IMR-90 (cell line): Measurements from ENCODE around the gene OST4.

ENCODE experiments used
- BHLHE40 ChIP-seq: fragments of 150-350 bp; IDR thresholded peaks from 2 replicates; pipeline ENCODE4 v1.6.1; 2016; ENCODE audit warnings: mild to moderate bottlenecking, low read depth, low read length
- CEBPB ChIP-seq: IDR thresholded peaks from 2 replicates; pipeline ENCODE4 v1.6.1; 2012; ENCODE audit warnings: low read depth, low read length, improper control_type of control experiment
- CTCF ChIP-seq: conservative IDR thresholded peaks from 2 replicates; pipeline ENCODE4 v1.5.1; 2012; ENCODE audit warnings: mild to moderate bottlenecking, low read depth, low read length, improper control_type of control experiment
- ELK1 ChIP-seq: fragments of 150-350 bp; IDR thresholded peaks from 2 replicates; pipeline ENCODE4 v1.6.1; 2016; ENCODE audit warnings: low read depth, mild to moderate bottlenecking, low read length, moderate library complexity, borderline replicate concordance
- FOS ChIP-seq: fragments of 150-350 bp; IDR thresholded peaks from 2 replicates; pipeline ENCODE4 v1.6.1; 2016; ENCODE audit warnings: low read depth, low read length
- MXI1 ChIP-seq: IDR thresholded peaks from 2 replicates; pipeline ENCODE4 v1.6.1; 2012; ENCODE audit warnings: low read depth, mild to moderate bottlenecking, low read length, moderate library complexity, borderline replicate concordance
- NFE2L2 ChIP-seq: fragments of 150-350 bp; IDR thresholded peaks from 2 replicates; pipeline ENCODE4 v1.6.1; 2016; ENCODE audit warnings: low read depth, mild to moderate bottlenecking, low read length
- POLR2A ChIP-seq: IDR thresholded peaks from 2 replicates; pipeline ENCODE4 v1.6.1; 2012; ENCODE audit warnings: mild to moderate bottlenecking, low read depth, low read length
- RCOR1 ChIP-seq: IDR thresholded peaks from 2 replicates; pipeline ENCODE4 v1.6.1; 2012; ENCODE audit warnings: mild to moderate bottlenecking, low read length, improper control_type of control experiment; ENCODE audit not compliant: insufficient replicate concordance
- RFX5 ChIP-seq: IDR thresholded peaks from 2 replicates; pipeline ENCODE4 v1.8.0; 2012; ENCODE audit warnings: low read depth, mild to moderate bottlenecking, low read length, moderate library complexity
- SMC3 ChIP-seq: fragments of 150-350 bp; IDR thresholded peaks from 2 replicates; pipeline ENCODE4 v1.6.1; 2016; ENCODE audit warnings: low read depth, mild to moderate bottlenecking, antibody characterized with exemption, low read length, moderate library complexity
- USF2 ChIP-seq: fragments of 150-350 bp; IDR thresholded peaks from 2 replicates; pipeline ENCODE4 v1.6.1; 2017; ENCODE audit warnings: mild to moderate bottlenecking, antibody characterized with exemption, low read length, low read depth

GRCh38 chr2:27118525-27119329 lies 47.3 kb upstream of the OST4 start, which contains the start of gene CGREF1:
- no peak for TF ChIP-seq CTCF
- TF ChIP-seq POLR2A, result no peak
- no peak for TF ChIP-seq NFE2L2
- no peak for TF ChIP-seq CEBPB
- TF ChIP-seq BHLHE40, result no peak
- TF ChIP-seq ELK1, result no peak
- TF ChIP-seq FOS, result no peak
- TF ChIP-seq SMC3, result no peak
- TF ChIP-seq MXI1, result no peak
- no peak for TF ChIP-seq USF2
- TF ChIP-seq RCOR1, result no peak
- TF ChIP-seq RFX5, result no peak
